H4 (cell line): Measurements from ENCODE around the gene BANF1. TPM values are rescaled to one million over a fixed set of nuclear protein-coding genes. Genes with fewer than 3 reads are reported as not detected.
A peak's percentile ranks its signal among the peaks of the same experiment; 100 is the strongest.
"Not testable (repeated sequence)": the region's sequence is repeated elsewhere in the genome, so short reads cannot be mapped to it uniquely, and the experiment has no call there.

Experiments used
- DNase-seq: peaks from one replicate; pipeline ENCODE4 v3.0.0-alpha.2; 2015; ENCODE audit warnings: low spot score
- total RNA-seq: library from RNA; depleted of rRNA; stranded (reverse); fragments of >200 nt; shearing (Covaris generic); gene quantifications from 2 replicates; pipeline ENCODE4 v1.2.3, GENCODE V29; 2014

Gene BANF1
- total RNA-seq, 1 experiment from 2014 or later = 85.2 TPM

- DNase-seq = no peak
Measured at GRCh38 chr11:66011239-66011784, 9.0 kb downstream of the BANF1 start.

- no peak for DNase-seq
Measured at GRCh38 chr11:66011785-66012303, 9.5 kb downstream of the BANF1 start, which contains the start of gene CST6. Gene CST6, plus strand, starts transcription at chr11:66012008. Its CDS starts 37 bp downstream, at chr11:66012045.

- no peak for DNase-seq
Measured at GRCh38 chr11:66012371-66012945, 10.2 kb downstream of the BANF1 start.

- no peak for DNase-seq
Measured at GRCh38 chr11:66012946-66013761, 10.9 kb downstream of the BANF1 start.

GRCh38 chr11:66013762-66014100 lies 11.4 kb downstream of the BANF1 start:
- no peak for DNase-seq

GRCh38 chr11:66014804-66015453 lies 12.6 kb downstream of the BANF1 start:
- DNase-seq = no peak

- DNase-seq = no peak
Measured at GRCh38 chr11:66015454-66015881, 13.2 kb downstream of the BANF1 start.

- DNase-seq = no peak
Measured at GRCh38 chr11:66015936-66016792, 13.9 kb downstream of the BANF1 start.

- no peak for DNase-seq
Measured at GRCh38 chr11:66016793-66017177, 14.5 kb downstream of the BANF1 start.

- DNase-seq = no peak
Measured at GRCh38 chr11:66017321-66017720, 15.0 kb downstream of the BANF1 start.

- no peak for DNase-seq
Measured at GRCh38 chr11:66020212-66020611, 17.9 kb downstream of the BANF1 start.

GRCh38 chr11:66020618-66021357 lies 18.5 kb downstream of the BANF1 start:
- DNase-seq = peak; percentile 89

- DNase-seq = no peak
Measured at GRCh38 chr11:66022401-66023185, 20.3 kb downstream of the BANF1 start.

GRCh38 chr11:66023186-66023440 lies 20.8 kb downstream of the BANF1 start:
- not testable (repeated sequence) for DNase-seq

- no peak for DNase-seq
Measured at GRCh38 chr11:66026017-66026529, 23.8 kb downstream of the BANF1 start, which contains the start of gene CATSPER1. Gene CATSPER1, minus strand, starts transcription at chr11:66026479. Its CDS starts 100 bp downstream, at chr11:66026379.

GRCh38 chr11:66032957-66033735 lies 30.8 kb downstream of the BANF1 start:
- DNase-seq = no peak

- DNase-seq = no peak
Measured at GRCh38 chr11:66035653-66036333, 33.5 kb downstream of the BANF1 start.

GRCh38 chr11:66036334-66036710 lies 34.0 kb downstream of the BANF1 start:
- DNase-seq = no peak
